ENCODE measurements around the gene PBOV1.

The PBOV1 gene

DNA sequence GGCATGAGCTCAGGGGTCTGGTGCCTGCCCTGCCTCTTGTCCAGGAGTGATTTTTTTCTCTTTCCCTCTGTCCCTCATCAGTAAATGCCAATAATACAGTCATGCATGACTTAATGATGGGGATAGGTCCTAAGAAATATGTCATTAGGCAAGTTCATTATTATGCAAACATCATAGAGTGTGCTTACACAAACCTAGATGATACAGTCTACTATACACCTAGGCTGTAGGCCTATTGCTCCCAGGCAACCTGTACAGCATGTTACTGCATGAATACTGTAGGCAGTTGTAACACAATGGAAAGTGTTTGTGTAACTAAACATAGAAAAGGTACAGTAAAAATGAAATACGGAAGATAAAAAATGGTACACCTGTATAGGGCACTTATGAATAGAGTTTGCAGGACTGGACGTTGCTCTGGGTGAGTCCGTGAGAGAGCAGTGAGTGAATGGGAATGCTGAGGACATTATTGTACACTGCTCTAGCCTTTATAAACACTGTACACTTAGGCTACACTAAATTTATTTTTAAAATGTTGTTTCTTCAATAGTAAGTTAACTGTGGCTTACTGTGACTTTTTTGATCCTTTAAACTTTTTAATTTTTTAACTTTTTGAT is 22.1 kb downstream of the PBOV1 start:
- in situ Hi-C loops (cut with HindIII; ENCODE audit: low sequenced_read_pairs): no loop called here

DNA sequence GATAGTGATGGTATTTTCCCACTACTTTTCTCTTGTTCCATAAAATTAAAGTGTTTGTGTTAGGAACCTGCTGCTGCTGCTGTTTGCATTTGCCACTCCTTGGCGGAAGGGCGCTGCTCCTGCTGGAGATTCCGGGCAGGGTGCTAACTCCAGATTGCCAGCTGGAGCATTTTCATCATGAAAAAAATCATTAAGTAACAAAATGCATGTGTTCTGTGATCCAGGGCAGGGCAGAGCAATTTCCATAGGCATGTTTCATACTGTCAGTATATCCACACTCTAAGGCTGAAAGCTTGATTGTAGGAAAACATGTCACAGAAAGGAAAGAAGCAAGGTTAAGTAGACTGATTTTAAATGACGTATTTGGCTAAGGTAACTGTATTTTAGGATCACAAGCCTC is 24.0 kb downstream of the PBOV1 start:
- no peak for DNase-seq (ENCODE audit: low read depth)
- TF ChIP-seq, protein P1, sequence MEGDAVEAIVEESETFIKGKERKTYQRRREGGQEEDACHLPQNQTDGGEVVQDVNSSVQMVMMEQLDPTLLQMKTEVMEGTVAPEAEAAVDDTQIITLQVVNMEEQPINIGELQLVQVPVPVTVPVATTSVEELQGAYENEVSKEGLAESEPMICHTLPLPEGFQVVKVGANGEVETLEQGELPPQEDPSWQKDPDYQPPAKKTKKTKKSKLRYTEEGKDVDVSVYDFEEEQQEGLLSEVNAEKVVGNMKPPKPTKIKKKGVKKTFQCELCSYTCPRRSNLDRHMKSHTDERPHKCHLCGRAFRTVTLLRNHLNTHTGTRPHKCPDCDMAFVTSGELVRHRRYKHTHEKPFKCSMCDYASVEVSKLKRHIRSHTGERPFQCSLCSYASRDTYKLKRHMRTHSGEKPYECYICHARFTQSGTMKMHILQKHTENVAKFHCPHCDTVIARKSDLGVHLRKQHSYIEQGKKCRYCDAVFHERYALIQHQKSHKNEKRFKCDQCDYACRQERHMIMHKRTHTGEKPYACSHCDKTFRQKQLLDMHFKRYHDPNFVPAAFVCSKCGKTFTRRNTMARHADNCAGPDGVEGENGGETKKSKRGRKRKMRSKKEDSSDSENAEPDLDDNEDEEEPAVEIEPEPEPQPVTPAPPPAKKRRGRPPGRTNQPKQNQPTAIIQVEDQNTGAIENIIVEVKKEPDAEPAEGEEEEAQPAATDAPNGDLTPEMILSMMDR (IDR thresholded peaks at IDR 0.05; ENCODE audit: low read depth, low read length, missing control alignments): no peak
- in situ Hi-C loops (cut with HindIII; ENCODE audit: low sequenced_read_pairs): no loop called here
- H3K4me3 ChIP-seq (ENCODE audit: low read depth, low read length): no peak overlapping the region

More for the DNA sequence above, 22.1 kb downstream of the PBOV1 start:
- DNase-seq (ENCODE audit: low read depth): no peak
- TF ChIP-seq, protein P1 (IDR thresholded peaks at IDR 0.05; ENCODE audit: low read depth, low read length, missing control alignments): no peak
- no peak overlapping the region for H3K4me3 ChIP-seq (ENCODE audit: low read depth, low read length)

DNA sequence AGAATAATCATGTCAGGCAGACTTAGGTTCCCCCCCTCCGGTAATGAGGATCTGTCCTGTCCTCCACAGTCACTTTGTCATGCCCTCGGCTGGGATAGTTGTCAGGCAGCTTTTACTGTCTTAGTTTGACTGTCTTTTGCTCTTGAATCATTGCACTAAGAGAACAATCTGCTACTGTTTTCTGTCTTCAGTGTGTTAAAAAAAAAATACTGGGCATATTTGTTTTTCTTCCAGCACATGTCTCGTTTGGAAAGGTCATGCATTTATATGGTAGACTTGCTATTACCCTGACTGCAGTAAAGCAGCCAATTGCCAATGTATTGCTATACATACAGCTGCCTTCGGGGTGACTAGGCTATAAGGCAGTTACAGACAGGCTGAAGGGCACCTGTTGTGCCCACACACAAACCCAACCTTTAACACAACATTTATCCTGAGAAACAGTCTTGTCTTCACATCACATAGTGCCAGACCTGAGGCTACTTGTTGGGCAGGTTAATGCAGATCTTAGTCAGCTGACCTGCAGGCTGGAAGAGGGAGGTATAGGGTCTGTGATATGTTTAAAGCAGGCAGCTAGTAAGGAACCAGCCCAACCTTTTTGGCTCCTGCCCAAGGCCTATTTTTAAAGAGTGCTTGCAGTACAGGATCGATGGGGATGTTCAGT is 29.9 kb downstream of the PBOV1 start:
- H3K4me3 ChIP-seq (ENCODE audit: low read depth, low read length): no peak overlapping the region
- in situ Hi-C loops (cut with HindIII; ENCODE audit: low sequenced_read_pairs): no loop called here
- no peak for DNase-seq (ENCODE audit: low read depth)
- TF ChIP-seq, protein P1 (IDR thresholded peaks at IDR 0.05; ENCODE audit: low read depth, low read length, missing control alignments): no peak

DNA sequence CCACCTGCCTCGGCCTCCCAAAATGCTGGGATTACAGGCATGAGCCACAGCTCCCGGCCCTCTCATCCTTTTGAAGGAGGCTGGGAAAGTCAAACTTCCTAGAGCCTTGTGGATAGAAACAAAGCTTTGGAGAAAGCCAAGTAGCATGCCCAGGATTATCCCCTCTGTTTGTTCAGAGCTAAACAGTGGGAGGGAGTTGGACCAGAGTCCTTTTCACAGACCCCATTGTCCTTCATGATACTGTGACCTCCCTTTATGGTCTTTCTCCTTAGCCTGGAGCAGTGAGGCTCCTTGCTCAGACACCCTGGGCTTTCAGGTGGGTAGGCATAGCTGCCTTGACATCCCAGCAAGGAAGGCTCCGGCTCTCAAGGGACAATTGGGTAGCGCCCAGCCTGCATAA is 31.1 kb downstream of the PBOV1 start:
- TF ChIP-seq, protein P1 (IDR thresholded peaks at IDR 0.05; ENCODE audit: low read depth, low read length, missing control alignments): no peak

DNA sequence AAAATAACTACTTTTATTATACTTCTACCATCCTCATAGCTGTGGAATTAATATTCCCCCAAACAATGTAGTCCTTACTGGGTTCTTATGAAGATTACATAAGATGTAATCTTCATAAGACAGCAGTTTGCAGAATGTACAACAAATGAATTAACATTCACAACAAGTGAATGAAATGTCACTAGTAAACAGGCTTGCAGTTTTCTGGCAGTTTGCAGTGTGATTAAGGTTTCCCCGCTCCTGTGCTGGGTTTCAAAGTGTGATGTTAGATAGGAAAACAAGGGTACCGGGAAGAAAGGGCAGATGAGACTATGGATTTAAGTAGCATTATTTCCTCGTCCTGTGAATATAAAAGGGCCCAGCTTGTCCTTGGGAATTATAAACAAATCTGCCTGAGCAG is 34.1 kb downstream of the PBOV1 start:
- no peak overlapping the region for H3K4me3 ChIP-seq (ENCODE audit: low read depth, low read length)
- DNase-seq (ENCODE audit: low read depth): no peak
- in situ Hi-C loops (cut with HindIII; ENCODE audit: low sequenced_read_pairs): no loop called here
- TF ChIP-seq, protein P1 (IDR thresholded peaks at IDR 0.05; ENCODE audit: low read depth, low read length, missing control alignments): no peak

More for the DNA sequence above, 31.1 kb downstream of the PBOV1 start:
- DNase-seq (ENCODE audit: low read depth): no peak
- in situ Hi-C loops (cut with HindIII; ENCODE audit: low sequenced_read_pairs): no loop called here
- H3K4me3 ChIP-seq (ENCODE audit: low read depth, low read length): no peak overlapping the region

DNA sequence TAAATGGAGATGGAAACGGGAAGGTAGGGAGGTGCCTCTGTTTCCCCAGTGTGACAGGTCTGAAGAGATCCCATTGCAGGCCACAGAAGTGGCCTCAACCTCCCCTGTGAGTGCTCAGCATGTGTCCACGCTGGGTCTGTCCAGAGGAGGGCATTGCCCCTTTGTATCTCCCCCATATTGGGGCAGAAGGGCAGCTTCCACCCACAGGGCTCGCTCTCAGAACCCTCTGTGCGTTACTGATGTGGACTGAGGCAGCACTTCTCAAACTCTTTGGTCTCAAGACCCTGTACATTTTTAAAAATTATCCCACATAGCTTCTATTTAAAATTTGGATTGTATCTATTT is 34.5 kb downstream of the PBOV1 start:
- DNase-seq (ENCODE audit: low read depth): no peak
- TF ChIP-seq, protein P1 (IDR thresholded peaks at IDR 0.05; ENCODE audit: low read depth, low read length, missing control alignments): no peak
- H3K4me3 ChIP-seq (ENCODE audit: low read depth, low read length): no peak overlapping the region
- in situ Hi-C loops (cut with HindIII; ENCODE audit: low sequenced_read_pairs): no loop called here

Measured in astrocyte of the cerebellum (primary cell).